H1 (cell line): ENCODE results near the gene HTATIP2. TPM values are rescaled to one million over a fixed set of nuclear protein-coding genes. Genes with fewer than 3 reads are reported as not detected.

Experiments used
- E2F6 ChIP-seq: IDR thresholded peaks from 2 replicates; pipeline ENCODE4 v1.6.1; 2012; ENCODE audit warnings: inconsistent platforms
- RFX5 ChIP-seq: IDR thresholded peaks from 2 replicates; pipeline ENCODE4 v1.6.1; 2011; ENCODE audit warnings: low read depth, low read length, improper control_type of control experiment, borderline replicate concordance
- polyA plus RNA-seq, 7 experiments: library from polyadenylated mRNA; depleted of rRNA in 3 of 7; stranded (reverse) in 5 of 7; unstranded in 2 of 7; fragments of >200 nt in 5 of 7; fragments of 200-250 nt in 2 of 7; gene quantifications; 1 replicate in 5 of 7; 2 replicates in 1 of 7; 4 replicates in 1 of 7; pipeline versions ENCODE4 v1.2.1 to v1.2.3, GENCODE V29; 2011 to 2013; ENCODE audit warnings: missing spikeins in 2 of 7, mixed read lengths in 2 of 7
- total RNA-seq: library from RNA; stranded (reverse); fragmentation: NEBNext Ultra II Directional; extraction: Animal tissue kit (Norgen Biotek cat#: 25700); gene quantifications from 2 replicates; pipeline ENCODE4 v1.2.1, GENCODE V29; 2021

HTATIP2 gene
- total and polyA plus RNA-seq, 2 of the 8 experiments (the other 6 are each of a cell fraction or from before 2014, with no cell fraction given) = 22.6 to 33.1 TPM

- no peak for TF ChIP-seq E2F6
- TF ChIP-seq RFX5 = no peak
Observed at GRCh38 chr11:20363149-20363499, 390 bp upstream of the HTATIP2 start (continued).
